NCI-H2196 treated with DMSO at 0.1 percent for 48 hours (cell line): Measurements from ENCODE around the gene INTS11.

Experiments
- DNase-seq: peaks from one replicate; lab custom pipeline; 2025; ENCODE audit not compliant: unreplicated experiment; lab: John Stamatoyannopoulos, UW

INTS11 gene

DNA sequence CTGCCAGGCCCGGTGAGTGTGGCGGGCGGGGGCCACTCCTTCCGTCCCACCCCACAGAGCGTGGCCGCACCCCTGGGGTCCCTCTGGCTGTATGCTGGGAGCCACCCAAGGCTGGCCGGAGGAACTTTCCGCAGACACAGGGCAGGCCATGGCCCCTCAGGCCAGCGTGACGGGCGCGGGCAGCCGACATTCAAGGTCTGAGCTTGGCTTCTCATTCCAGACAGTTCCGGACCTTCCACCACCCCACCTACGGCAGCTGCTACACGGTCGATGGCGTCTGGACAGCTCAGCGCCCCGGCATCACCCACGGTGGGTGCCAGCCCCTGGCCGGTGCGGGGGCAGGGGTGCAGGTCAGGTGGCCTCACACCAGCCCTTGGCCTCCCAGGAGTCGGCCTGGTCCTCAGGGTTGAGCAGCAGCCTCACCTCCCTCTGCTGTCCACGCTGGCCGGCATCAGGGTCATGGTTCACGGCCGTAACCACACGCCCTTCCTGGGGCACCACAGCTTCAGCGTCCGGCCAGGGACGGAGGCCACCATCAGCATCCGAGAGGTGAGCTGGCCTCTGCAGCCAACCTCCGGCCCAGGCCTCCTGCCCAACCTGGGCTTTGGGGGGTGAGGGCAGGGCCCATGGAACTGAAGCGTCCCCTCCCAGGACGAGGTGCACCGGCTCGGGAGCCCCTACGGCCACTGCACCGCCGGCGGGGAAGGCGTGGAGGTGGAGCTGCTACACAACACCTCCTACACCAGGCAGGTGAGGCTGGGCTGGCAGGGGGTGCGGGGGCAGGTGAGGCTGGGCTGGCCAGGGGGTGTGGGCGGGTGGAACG, 37.0 kb downstream of the INTS11 start:
- no peak for DNase-seq

DNA sequence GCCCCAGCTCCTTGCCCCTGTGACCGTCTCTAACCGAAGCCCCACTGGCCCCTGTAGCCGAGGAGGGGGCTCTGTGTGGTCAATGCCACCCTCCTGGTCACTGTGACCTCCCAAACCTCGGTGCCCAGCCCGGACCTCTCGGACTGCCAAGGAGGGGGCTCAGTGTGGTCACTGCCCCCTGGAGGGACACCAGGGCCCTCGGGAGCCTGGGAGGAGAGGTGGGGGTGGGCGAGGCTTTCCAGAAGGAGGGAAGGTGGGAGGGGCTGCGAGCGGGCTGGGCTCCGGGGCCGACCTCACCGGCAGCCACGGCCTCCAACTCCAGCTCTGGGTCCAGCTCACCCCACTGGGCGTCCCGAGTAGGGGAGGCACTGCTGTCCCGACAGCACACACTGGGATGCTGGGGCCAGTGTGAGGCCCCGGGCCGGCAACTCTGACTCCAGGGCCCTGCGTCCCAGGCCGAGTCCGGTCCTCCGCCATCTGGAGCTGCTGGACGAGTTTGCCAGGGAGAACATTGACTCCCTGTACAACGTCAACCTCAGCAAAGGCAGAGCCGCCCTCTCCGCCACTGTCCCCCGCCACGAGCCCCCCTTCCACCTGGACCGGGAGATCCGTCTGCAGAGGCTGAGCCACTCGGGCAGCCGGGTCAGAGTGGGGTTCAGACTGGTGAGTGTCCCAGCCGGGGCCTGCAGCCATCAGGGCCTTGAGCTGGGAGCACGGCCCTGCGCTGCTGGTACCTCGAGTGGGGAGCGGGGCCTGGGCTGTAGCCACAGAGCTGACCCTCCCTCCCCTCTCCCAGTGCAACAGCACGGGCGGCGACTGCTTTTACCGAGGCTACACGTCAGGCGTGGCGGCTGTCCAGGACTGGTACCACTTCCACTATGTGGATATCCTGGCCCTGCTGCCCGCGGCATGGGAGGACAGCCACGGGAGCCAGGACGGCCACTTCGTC, 37.9 kb downstream of the INTS11 start:
- DNase-seq = no peak

DNA sequence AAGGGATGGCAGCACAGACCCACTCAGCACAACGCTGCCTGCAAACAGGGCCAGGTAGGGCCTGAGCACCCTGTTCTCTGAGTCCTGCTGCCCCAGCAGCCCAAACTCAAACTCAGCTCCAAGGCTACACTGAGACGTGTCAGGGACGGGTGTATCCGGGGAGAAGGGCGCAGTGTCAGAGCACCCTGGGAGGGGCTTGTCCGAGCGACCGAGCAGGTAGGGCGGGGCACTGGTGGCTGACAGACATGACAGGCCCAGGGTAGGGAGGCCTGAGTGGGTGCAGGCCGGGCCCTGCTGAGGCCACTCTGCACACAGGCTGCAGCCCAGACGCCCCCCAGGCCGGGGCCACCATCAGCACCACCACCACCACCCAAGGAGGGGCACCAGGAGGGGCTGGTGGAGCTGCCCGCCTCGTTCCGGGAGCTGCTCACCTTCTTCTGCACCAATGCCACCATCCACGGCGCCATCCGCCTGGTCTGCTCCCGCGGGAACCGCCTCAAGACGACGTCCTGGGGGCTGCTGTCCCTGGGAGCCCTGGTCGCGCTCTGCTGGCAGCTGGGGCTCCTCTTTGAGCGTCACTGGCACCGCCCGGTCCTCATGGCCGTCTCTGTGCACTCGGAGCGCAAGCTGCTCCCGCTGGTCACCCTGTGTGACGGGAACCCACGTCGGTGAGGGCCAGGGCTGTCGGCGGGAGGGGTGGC, 38.7 kb downstream of the INTS11 start:
- DNase-seq = no peak

DNA sequence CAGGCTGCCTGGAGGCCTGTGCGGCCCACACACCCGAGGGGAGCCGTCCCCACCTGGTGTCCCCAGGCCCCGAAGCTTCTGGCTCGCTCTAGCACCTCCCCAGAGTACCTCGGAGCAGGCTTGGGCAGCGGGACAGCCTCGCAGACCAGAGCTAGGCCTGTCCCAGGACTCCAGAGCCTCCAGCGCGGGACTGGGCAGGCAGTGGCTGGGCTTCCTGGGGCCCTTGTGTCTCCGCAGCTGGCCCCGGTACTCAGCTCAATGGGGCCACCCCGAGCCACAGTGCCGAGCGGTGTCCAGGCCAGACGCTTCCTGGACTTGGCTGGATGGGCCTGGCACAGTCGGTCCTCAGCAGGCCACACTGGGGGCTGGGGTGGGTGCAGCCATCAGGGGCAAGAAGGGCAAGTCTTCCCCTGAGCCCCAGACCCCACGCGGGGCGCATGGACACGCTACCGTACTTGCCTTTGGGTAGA, 39.3 kb downstream of the INTS11 start:
- no peak for DNase-seq

DNA sequence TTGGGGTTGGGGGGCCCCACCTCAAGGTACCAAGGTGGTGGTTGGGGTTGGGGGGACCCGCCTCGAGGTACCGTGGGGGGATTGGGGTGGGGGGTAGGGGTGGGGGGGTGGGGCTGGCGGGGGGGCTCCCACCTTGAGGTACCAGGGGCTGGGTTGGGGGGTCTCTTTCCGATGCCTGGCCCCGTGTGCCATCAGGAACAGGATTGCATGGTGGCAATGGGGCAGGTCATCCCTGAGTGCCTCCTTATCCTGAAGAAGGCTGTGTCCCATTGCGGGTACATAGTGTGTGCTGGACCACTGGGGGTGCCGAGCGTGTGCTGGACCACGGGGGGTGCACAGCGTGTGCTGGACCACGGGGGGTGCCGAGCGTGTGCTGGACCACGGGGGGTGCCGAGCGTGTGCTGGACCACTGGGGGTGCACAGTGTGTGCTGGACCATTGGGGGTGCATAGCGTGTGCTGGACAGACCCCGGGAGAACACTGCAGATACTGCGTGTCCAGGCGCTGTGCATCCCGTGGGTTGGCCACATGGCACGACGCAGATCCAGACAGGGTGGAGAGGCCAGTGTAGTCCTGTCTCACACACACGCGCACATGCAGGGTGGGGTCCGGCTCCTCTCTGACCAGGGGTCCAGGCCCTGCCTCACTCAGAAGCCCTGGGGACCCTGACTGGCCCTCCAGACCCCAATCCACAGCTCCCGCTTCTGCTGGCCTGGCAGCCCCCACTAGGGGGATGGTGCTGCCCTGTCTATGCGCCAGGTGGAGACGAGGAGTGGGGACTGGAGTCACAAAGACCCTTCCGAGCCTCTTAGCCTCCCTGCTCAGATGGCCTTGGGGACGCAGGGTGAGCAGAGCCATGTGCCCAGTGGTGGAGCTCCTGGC, 40.0 kb downstream of the INTS11 start:
- no peak for DNase-seq

DNA sequence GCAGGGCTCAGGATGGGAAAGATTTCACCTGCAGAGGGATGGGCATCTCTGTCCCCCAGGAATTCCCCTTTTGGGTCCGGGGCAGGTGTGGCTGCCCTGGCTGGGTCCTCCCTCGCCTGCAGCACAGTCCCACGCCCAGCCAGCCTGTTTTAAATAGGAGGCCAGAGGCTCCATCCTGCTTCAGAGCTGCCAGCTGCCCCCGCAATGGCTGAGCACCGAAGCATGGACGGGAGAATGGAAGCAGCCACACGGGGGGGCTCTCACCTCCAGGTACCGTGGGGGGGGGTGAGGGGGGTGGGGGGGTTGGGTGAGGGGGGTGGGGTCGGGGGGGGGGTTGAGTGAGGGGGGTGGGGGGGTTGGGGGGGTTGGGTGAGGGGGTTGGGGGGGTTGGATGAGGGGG, 40.6 kb downstream of the INTS11 start:
- DNase-seq = no peak

DNA sequence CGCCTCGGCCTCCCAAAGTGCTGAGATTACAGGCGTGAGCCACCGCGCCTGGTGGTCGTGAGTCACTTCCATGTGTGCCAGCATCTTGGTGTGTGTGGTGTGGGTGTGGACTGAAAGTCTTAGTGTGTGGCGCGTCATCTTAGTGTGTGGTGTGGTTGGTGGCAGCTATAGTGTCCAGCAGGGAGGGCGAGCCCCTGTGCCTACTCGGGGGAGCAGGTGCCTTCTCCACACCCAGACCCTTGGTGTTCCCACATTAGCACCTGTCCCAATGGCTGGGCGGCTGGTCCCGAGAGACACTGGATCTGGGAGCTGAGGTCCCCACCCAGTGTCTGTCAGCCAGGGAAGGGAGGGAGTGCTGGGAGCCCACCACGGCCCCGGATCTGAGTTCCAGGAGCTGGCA, 41.5 kb downstream of the INTS11 start:
- DNase-seq = no peak

DNA sequence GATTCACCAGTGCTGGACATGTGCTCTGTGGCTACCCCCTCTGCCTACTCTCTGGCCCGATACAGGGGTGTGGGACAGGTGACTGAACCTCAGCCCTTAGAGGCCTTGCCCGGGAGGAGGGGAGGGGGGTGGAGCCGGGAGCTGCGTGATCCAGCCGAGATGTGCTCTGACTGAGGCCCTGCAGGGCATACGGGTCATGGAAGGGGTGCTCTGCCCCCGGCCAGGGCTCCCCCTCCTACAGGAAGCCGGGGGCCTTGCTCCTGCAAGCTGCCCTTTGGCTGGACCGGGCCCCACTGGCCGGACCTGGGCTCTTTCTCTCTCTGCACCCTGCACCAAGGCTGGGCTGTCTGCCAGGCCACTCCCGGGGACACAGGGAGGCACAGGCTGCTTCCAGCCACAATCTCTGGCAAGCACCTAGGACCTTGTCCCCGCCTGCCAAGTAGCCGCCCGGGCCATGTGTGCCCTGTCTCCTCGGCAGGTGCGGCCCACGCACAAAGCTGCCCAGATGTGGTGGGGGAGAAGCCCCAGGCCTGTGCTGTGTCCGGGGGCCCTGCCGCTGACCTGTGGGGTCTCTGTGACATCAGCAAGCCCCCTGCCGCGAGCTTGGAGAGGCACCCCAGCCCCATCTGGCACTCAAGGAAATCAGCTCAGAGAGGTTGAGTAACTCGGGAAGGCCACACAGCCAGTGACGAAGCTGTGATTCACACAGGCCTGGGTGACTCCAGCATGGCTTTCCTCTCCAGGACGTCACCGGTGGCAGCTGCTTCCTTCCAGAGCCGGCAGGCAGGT, 42.7 kb downstream of the INTS11 start:
- peak; percentile 59 for DNase-seq

DNA sequence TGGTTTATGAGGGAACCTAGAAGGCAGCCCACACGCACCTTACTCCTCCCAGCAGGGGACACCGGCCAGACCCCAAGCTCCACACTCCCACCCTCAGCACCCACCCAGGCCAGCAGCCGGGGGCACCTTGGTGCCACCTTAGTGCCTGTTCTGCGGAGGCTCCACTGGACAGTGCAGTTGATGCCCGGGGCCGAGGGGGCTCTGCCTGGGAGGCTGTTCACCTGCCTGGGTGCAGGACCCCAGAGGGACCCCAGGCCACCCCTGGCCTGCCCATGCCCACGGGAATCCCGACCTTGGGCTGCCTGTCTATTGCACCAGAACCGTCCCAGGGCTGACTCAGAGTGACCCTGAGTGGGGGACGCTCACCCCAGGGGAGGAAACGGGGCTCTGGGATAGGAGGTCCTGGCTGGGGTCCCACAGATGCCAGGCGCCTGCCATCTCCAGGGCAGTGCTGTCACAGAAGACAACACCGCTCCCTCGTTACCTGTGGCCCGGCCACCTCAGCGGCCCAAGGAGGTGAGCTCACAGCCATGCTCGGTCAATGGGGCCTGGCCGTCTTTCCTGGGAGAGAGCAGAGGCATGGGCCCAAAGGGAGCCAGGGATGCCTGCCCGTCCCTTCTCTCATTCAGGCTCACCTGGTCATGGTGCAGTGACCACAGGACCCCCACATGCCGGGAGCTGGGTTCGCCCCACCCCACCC, 43.5 kb downstream of the INTS11 start:
- no peak for DNase-seq

DNA sequence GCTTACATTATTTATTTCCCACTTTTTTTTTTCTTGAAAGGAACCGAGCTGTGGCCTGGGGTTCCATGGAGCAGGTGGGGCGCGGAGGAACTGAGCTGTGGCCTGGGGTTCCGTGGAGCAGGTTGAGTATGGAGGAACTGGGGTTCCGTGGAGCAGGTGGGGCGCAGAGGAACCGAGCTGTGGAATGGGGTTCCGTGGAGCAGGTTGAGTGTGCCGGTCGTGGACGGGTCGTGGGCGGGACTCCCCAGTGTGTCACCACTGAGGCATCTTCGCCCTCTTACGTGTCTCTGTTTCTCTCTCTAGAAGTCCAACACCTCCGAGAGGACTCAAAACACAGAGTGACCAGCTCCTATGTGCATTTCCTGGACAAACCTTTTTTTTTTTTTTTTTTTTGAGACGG, 45.4 kb downstream of the INTS11 start:
- no peak for DNase-seq

DNA sequence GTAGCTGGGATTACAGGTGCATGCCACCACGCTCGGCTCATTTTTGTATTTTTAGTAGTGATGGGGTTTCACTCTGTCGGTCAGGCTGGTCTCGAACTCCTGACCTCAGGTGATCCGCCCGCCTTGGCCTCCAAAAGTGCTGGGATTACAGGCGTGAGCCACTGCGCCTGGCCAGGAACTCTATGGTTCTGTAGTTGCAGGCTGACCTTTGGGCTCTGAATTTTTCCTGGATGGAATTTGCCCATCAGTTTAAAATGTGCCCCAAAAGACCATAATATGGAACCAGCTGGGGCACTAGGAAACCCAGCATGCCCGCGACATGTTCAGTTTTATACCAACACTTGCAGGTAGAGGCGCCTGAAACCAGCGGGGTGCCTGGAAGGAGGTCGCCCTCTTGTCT, 45.8 kb downstream of the INTS11 start:
- no peak for DNase-seq

DNA sequence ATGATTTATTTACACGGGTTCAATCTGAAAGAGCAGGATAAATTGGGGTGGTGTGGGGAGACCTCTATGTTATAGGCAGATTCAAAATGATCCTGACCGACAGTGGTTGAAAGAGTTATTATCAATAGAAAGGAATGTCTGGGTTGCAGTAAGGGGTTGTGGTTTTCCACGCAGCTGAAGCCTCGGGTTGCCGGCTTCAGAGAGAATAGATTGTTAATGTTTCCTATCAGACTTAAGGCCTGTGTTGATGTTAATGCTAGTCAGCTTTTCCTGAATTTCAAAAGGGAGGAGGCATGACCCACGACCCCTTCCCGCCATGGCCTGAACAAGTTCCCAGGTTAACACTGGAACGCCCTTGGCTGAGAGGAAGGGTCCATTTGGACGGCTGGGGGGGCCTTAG, 48.6 kb downstream of the INTS11 start:
- no peak for DNase-seq

DNA sequence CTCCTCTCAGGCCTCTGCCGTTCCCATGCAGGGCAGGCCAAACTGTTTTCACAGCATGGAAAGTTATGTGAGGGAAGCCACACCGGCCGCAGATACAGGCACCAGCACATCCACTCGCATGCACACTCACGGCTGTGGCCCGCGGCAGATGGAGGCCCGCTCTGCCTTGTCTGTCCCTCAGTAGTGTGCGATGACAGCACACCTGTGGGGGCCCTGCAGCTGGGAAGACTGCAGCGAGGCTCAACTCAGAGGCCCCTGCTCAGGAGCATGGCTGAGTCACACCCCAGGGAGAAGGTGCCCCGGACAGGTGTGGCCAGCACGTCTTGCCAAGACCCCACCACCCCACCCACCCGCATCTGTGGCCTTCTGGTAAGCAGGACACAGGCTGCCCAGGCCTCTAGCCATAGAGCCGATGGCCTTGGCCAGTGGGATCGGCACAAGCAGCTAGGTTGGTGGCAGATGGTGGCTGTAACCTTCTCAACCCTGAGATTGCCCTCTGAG, 49.5 kb downstream of the INTS11 start:
- DNase-seq = no peak

DNA sequence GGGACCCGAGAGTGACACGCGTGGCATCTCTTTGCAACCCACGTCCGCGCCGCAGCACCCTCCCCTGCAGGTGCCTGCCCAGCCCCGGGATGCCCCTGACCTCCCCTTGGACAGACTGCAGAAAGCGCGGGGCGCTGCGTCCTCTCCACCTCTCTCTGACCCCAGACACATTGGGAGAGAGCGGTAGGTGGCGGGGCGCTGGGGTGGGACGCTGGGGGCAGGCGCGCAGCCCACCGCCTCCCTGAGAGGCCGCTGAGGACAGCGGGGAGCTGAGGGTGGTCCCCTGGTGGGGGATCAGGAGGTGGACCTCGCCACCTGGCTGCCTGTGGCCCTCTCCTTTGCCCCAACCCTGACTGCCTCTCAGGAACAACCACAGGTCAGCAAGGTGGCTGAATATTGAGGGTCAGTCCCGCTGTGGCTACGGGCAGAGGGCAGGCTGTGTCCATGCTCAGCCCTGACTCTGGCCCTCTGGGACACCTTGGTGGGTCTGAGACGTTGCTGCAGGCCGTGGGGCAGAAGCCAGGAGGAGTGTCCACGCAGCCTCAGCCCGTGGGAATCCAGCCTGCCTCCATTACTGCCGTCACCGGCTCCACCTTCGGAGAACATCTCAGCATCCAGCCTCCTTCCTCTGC, 50.0 kb downstream of the INTS11 start:
- no peak for DNase-seq

DNA sequence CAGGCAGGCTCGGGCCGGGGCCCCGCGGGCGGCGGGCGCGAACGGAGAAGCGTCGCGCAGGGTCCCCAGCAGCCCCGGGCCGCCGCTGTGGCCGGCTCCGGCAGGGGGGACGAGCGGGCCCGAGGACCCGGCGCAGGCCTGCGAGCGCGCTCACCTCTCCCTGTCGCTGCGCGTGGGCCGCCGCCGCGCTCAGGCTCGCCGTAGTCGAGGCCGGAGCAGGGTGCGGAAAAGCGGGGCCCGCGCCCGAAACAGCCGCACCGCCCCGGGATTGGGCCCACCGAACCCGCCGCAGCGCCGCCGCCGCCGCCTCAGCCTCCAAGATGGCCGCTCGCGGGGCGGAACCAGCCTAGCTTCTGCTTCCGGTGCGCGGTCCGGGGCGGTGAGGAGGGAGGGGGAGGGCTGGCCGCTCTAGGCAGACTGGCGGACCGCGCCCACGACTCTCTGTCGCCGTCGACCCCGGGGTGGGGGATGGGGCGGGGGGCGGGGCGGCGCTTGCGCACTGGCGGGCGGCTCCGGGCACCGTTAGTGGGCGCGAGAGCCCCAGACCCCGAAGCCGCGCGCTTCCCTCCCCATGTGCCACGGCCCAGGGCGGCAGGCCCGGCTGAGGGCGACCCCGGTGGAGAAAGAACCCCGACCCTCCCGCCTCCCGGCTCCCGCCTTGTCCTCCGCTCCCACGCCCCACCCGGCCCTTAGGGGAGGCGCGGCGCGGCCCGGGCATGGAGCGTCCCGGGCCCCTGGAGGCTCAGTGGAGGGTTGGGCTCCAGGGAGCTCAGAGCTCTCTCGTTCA, 50.8 kb downstream of the INTS11 start, which contains the start of gene UBE2J2:
Gene UBE2J2 (minus strand): TSS at position 343 of the 787 bp plus-strand sequence. CDS start 5,862 bp downstream, outside the sequence.
- DNase-seq = peak; percentile 80

DNA sequence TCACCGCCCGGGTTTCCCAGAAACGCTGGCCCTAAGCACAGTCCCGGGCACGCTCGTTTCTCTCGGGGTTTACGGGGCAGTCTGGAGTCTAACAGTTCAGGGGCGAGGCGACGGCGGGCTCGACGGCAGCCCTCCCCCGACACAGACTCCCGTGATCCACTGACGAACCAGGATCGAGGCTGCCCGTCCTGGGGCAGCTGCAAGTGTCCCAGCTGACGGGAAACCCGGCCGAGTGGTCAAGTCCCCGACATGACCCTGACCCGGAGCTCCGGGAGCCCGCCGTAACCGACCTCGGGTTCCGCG, 51.3 kb downstream of the INTS11 start:
- no peak for DNase-seq

DNA sequence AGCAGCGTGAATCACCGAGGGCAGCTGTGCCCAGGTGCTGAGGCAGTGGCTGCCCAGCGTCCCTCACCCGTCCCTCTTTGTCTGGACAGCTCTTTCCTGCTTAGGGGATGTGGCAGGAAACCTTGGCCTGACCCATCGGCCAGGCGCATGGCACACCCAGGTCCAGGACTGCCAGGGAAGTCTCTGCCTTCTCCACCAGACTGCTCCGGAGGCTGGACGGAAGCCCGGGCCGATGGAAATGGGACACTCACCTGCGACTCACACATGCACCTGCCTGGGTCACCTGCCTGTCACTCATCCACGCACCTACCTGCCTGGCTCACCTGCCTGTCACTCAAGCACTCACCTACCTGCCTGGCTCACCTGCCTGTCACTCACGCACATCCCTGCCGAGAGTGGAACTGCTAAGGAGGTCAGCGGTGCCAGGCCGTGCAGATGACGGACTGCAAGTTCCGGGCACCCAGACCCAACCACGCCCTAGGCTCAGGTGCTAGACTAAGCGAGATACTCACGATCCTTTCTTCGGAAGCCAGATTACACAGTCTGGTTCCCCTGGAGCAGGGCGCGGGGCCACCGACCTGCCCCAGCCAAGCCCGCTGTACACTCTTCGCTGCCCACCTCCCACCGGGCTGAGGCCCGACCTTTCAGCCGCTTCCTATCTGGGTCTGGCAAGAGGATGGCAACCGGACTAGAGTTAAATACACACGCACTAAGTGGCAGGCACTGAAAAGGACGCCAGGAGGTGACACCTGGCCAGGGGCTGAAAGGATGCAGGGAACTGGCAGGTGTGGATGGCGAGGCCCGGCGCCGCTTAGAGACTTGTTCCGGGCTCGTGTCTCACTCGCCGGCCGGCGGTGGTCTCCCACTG, 51.9 kb downstream of the INTS11 start:
- DNase-seq = peak; percentile 14
